NCI-H345 (cell line): ENCODE measurements around the gene SLC35D3.
A peak's percentile ranks its signal among the peaks of the same experiment; 100 is the strongest.

ENCODE experiments used
- DNase-seq: peaks from one replicate; lab custom pipeline; 2025; lab: John Stamatoyannopoulos, UW

Gene SLC35D3

DNA sequence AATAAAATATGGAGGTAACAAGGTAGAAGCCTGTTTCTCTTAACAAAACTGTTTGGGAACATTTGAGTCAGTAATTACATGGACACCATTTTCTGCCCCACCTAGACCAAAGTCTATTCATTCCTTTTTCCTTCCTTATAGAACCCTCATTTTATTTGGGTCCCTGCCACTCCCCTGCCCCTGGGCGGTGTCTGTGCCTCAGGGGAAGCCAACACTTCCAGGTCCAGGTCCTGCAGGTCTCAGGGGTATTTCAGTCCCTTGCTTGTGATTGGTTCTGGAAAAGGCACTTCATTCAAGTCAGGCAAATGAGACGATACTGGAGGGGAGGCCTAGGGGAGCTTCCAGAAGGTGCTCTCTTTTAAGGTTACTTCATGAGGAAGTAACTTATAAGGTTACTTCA, 42.3 kb downstream of the SLC35D3 start:
- DNase-seq = no peak

- peak; percentile 81 for DNase-seq
Observed at GRCh38 chr6:136967876-136968752, 46.0 kb downstream of the SLC35D3 start.

- no peak for DNase-seq
Observed at GRCh38 chr6:136968837-136969236, 46.7 kb downstream of the SLC35D3 start.

DNA sequence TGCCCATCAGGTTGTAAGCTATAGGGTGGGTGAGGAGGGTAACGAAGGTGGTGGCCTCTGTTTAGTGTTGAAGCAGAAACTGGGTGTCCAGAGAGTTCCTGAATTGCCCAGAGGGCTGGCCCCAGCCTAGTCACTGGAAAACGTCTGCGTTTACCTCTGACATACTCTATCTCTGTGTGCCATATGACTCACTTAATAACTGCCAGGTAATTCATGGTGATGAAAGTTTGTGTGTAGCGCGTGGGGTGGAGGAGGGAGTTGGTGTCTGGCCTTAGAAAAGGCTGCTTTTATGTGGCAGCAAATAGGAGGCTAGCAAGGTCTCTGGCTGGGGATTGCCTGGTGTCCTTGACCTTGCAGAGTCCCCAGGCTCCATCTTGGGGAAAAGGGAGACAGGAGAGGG, 47.3 kb downstream of the SLC35D3 start:
- DNase-seq = no peak

GRCh38 chr6:136969930-136970329, 47.8 kb downstream of the SLC35D3 start:
- no peak for DNase-seq

- no peak for DNase-seq
Observed at GRCh38 chr6:136971609-136972008, 49.5 kb downstream of the SLC35D3 start.

DNA sequence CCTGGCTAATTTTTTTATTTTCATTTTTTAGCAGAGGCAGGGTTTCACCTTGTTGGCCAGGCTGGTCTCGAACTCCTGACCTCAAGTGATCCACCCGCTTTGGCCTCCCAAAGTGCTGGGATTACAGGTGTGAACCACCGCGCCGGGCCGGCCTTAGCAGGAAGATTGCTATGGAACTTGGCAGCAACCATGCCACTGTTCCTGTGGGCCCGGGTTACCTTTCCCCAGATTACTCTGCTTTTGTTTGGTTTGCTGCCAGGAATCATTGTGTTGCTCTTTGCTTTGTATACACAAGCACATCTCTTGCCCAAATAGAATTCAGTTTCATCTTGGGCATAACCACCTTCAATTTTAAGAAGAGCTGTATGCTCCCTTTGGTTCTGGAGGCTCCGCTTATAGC, 51.7 kb downstream of the SLC35D3 start:
- peak; percentile 42 for DNase-seq
